Lower lobe of right lung (tissue), 2 donors: ENCODE data around the gene QRFP. TPM values are rescaled to one million over a fixed set of nuclear protein-coding genes. Genes with fewer than 3 reads are reported as not detected.

Experiments
- ATAC-seq, 2 donors: fragments of 200-7000 bp; cut with Tn5 transposase; one replicate each; pipeline ENCODE4 v1.9.1; 2020 to 2022; ENCODE audit warnings: mild to moderate bottlenecking in 2 of 2, moderate library complexity in 2 of 2
- DNase-seq: peaks from one replicate; pipeline ENCODE4 v3.0.0-alpha.2; 2020
- H3K27ac ChIP-seq: fragments of 200-600 bp; one replicate; pipeline ENCODE4 v1.8.0; 2022
- H3K27me3 ChIP-seq: fragments of 200-600 bp; one replicate; pipeline ENCODE4 v1.8.0; 2022; ENCODE audit warnings: low read depth
- H3K36me3 ChIP-seq: fragments of 200-600 bp; one replicate; pipeline ENCODE4 v1.8.0; 2022; ENCODE audit warnings: mild to moderate bottlenecking
- H3K4me1 ChIP-seq: fragments of 200-600 bp; one replicate; pipeline ENCODE4 v1.8.0; 2022
- H3K4me3 ChIP-seq: fragments of 200-600 bp; one replicate; pipeline ENCODE4 v1.8.0; 2022; ENCODE audit warnings: mild to moderate bottlenecking
- H3K9me3 ChIP-seq: fragments of 200-600 bp; one replicate; pipeline ENCODE4 v1.8.0; 2022
- CTCF ChIP-seq: fragments of 200-600 bp; IDR thresholded peaks from one replicate; pipeline ENCODE4 v1.8.0; 2022; ENCODE audit warnings: antibody characterized with exemption, mild to moderate bottlenecking
- intact Hi-C: fragments of 100-400 bp; cut with DNase I; formaldehyde crosslinking; loops from one replicate; pipeline ENCODE4 v1.11.0; 2022
- total RNA-seq: library from RNA; stranded (reverse); fragmentation: NEBNext Ultra II Directional; extraction: Animal tissue kit (Norgen Biotek cat#: 25700); gene quantifications from one replicate; pipeline ENCODE4 v1.2.1, GENCODE V29; 2021
- donor health status: DM: no; HTN: yes; CAD: no; lungs with severe emphysema.

The QRFP gene
- total RNA-seq, 1 donor from 2014 or later, result not detected

DNA sequence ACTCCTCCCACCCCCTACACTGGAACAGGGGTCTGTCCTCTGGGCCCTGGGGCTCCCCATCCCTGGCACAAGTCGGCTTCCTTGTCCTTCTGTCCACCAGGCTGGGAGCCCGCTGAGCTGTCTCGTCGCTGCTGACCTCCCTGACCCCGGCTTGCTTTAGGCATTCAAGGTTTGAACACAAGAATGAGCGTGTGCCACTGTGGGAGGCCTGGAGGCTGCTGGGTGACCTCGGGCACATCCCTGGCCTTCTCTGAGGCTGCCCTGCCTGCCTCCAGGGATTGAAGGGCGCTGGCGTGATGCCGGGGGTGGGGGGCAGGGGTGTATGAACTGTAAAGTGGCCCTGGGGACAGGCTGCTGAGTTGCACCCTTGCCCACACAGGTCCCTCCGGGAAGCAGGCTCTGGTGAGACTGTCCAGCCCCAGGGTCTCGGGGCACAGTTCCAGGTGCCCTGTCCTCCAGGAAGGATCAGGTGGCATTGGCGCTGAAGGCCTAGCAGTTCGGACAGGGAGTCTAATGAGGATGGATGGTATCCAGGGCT, 24.2 kb upstream of the QRFP start:
- no peak for DNase-seq
- no peaks in the 10 kb centered on the region for H3K36me3 ChIP-seq
- H3K27ac ChIP-seq, result no peak overlapping the region

DNA sequence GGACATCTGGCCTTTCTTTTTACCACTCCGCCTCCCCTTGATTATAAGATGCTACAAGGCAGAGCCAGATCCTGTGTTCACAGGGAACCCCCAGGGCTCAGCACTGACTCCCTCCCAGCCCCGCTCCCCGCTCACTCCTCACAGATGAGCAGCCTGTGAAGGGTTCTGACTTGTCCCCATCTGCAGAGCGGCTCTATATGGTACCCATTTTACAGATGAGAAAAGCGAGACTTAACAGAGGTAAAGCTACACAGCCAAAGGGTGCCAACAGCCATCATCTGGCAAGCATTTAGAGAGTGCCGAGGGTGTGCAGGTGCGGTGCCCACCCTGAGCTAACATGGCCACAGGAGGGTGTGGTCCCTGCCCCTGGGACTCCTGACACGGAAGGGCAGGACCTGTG, 23.6 kb upstream of the QRFP start:
- H3K27me3 ChIP-seq, result peaks cover 27% of the 10 kb centered on the region
- intact Hi-C loops, result no loop called here
- TF ChIP-seq CTCF, result no peak
- H3K27ac ChIP-seq, result no peak overlapping the region
- no peaks in the 10 kb centered on the region for H3K36me3 ChIP-seq
- no peak overlapping the region for H3K4me3 ChIP-seq
- no peak for ATAC-seq
- no peaks in the 10 kb centered on the region for H3K9me3 ChIP-seq
- H3K4me1 ChIP-seq, result no peaks in the 10 kb centered on the region
- DNase-seq, result no peak

More for the DNA sequence above, 24.2 kb upstream of the QRFP start:
- Histone ChIP-seq H3K27me3 (peaks cover 27% of the 10 kb centered on the region), H3K4me3 (no peak overlapping the region), H3K9me3 (no peaks in the 10 kb centered on the region), H3K4me1 (no peaks in the 10 kb centered on the region)
- TF ChIP-seq CTCF, result no peak
- ATAC-seq, result no peak
- intact Hi-C loops, result no loop called here

GRCh38 chr9:130919559-130920145, 23.0 kb upstream of the QRFP start:
- no peaks in the 10 kb centered on the region for H3K4me1 ChIP-seq
- H3K27me3 ChIP-seq, result peaks cover 27% of the 10 kb centered on the region
- H3K9me3 ChIP-seq, result no peaks in the 10 kb centered on the region
- H3K27ac ChIP-seq, result no peak overlapping the region
- no peaks in the 10 kb centered on the region for H3K36me3 ChIP-seq
- no peak for ATAC-seq
- intact Hi-C loops, result no loop called here
- H3K4me3 ChIP-seq, result no peak overlapping the region
- no peak for TF ChIP-seq CTCF
- DNase-seq, result no peak

DNA sequence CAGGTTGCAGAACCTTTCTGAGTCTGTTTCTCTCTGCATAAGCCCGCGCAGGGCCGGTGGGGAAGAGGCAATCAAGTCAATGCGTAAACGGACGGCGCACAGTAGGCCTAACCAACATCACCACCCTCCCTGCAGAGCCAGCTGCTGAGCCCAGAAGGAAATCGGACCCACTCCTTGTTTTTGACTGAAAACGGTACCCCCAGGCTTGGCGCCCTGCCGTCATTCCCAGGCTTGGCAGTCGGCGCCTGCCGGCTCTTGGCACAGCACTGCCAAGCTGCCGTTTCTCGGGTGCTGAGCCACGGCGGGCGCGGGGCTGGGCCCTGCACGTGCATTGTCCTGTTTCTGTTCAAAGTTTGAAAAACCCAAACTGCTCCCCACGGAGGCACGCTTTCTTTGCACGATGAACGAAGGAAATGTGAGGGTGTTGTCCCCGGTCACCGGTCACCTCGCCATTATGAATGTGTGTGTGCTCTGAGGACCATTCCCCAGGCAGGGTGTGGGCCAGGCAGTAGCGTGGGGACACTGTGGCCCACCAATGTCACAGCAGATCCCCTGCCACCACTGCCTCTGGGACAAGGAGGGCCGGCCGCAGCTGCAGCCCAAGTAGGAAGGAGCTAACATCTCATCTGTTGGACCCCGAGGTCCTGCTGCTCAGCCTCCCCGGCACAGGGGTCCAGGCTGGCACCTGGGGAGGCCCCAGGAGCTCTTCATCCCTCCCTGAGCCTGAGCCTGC, 22.4 kb upstream of the QRFP start:
- H3K9me3 ChIP-seq, result no peaks in the 10 kb centered on the region
- no peak for TF ChIP-seq CTCF
- no peak overlapping the region for H3K4me3 ChIP-seq
- peaks cover 25% of the 10 kb centered on the region for H3K27me3 ChIP-seq
- no peaks in the 10 kb centered on the region for H3K36me3 ChIP-seq
- H3K27ac ChIP-seq, result no peak overlapping the region
- no peak for DNase-seq
- no peak for ATAC-seq
- intact Hi-C loops, result no loop called here
- no peaks in the 10 kb centered on the region for H3K4me1 ChIP-seq

GRCh38 chr9:130918101-130918825, 21.7 kb upstream of the QRFP start:
- no peak for ATAC-seq
- Histone ChIP-seq H3K36me3 (no peaks in the 10 kb centered on the region), H3K27me3 (peaks cover 17% of the 10 kb centered on the region), H3K27ac (no peak overlapping the region), H3K4me3 (no peak overlapping the region), H3K4me1 (no peaks in the 10 kb centered on the region), H3K9me3 (no peaks in the 10 kb centered on the region)
- DNase-seq, result no peak
- no peak for TF ChIP-seq CTCF
- intact Hi-C loops, result no loop called here
